H9 (cell line): ENCODE data around the gene SEMA5A. TPM values are rescaled to one million over a fixed set of nuclear protein-coding genes. Genes with fewer than 3 reads are reported as not detected.

Experiments
- DNase-seq: peaks from one replicate; pipeline ENCODE4 v3.0.0-alpha.2; 2017
- H2AFZ ChIP-seq: one replicate; pipeline ENCODE4 v1.6.1; 2013; ENCODE audit warnings: mild to moderate bottlenecking, low read length, control low read depth, moderate library complexity
- H2AK5ac ChIP-seq: 2 replicates; pipeline ENCODE4 v1.6.1; 2013; ENCODE audit warnings: low read length, control low read depth, mixed read lengths; ENCODE audit not compliant: insufficient read length
- H2BK120ac ChIP-seq: one replicate; pipeline ENCODE4 v1.6.1; 2013; ENCODE audit warnings: low read depth, mild to moderate bottlenecking, low read length, control low read depth, inconsistent platforms; ENCODE audit not compliant: poor library complexity, severe bottlenecking
- H2BK12ac ChIP-seq: 2 replicates; pipeline ENCODE4 v1.6.1; 2013; ENCODE audit warnings: low read length, control low read depth, mixed read lengths, low read depth; ENCODE audit not compliant: insufficient read length
- H2BK15ac ChIP-seq: 2 replicates; pipeline ENCODE4 v1.6.1; 2013; ENCODE audit warnings: low read depth, low read length, control low read depth
- H2BK20ac ChIP-seq: one replicate; pipeline ENCODE4 v1.6.1; 2013; ENCODE audit warnings: low read depth, mild to moderate bottlenecking, low read length, control low read depth, inconsistent platforms; ENCODE audit not compliant: poor library complexity, severe bottlenecking
- H2BK5ac ChIP-seq: 2 replicates; pipeline ENCODE4 v1.6.1; 2013; ENCODE audit warnings: low read length, control low read depth, mixed read lengths; ENCODE audit not compliant: insufficient read length
- H3K14ac ChIP-seq: 2 replicates; pipeline ENCODE4 v1.6.1; 2013; ENCODE audit warnings: low read length, control low read depth; ENCODE audit not compliant: insufficient read depth
- H3K18ac ChIP-seq: 2 replicates; pipeline ENCODE4 v1.6.1; 2013; ENCODE audit warnings: low read depth, mild to moderate bottlenecking, mixed read lengths, low read length, control low read depth; ENCODE audit not compliant: insufficient read length
- H3K23ac ChIP-seq: 2 replicates; pipeline ENCODE4 v1.6.1; 2013; ENCODE audit warnings: low read length, control low read depth, mixed read lengths, low read depth; ENCODE audit not compliant: insufficient read length
- H3K23me2 ChIP-seq: 2 replicates; pipeline ENCODE4 v1.6.1; 2013; ENCODE audit warnings: low read depth, mild to moderate bottlenecking, mixed read lengths, low read length, control low read depth; ENCODE audit not compliant: insufficient read length, poor library complexity, severe bottlenecking
- H3K27ac ChIP-seq: 2 replicates; pipeline ENCODE4 v1.5.1; 2013; ENCODE audit warnings: low read length, control low read depth, mixed read lengths, low read depth; ENCODE audit not compliant: insufficient read length
- H3K27me3 ChIP-seq: 2 replicates; pipeline ENCODE4 v1.6.1; 2013; ENCODE audit warnings: low read length, control low read depth, inconsistent platforms; ENCODE audit not compliant: insufficient read depth
- H3K4ac ChIP-seq: 2 replicates; pipeline ENCODE4 v1.6.1; 2013; ENCODE audit warnings: low read depth, mild to moderate bottlenecking, control low read depth, inconsistent platforms, low read length, moderate library complexity
- H3K4me1 ChIP-seq: 2 replicates; pipeline ENCODE4 v1.6.1; 2013; ENCODE audit warnings: low read length, control low read depth, inconsistent platforms; ENCODE audit not compliant: insufficient read depth
- H3K4me2 ChIP-seq: 2 replicates; pipeline ENCODE4 v1.6.1; 2013; ENCODE audit warnings: low read length, control low read depth, mixed read lengths; ENCODE audit not compliant: insufficient read length, insufficient read depth
- H3K56ac ChIP-seq: 2 replicates; pipeline ENCODE4 v1.6.1; 2013; ENCODE audit warnings: low read depth, mild to moderate bottlenecking, mixed read lengths, low read length, control low read depth; ENCODE audit not compliant: insufficient read length
- H3K79me1 ChIP-seq: 2 replicates; pipeline ENCODE4 v1.6.1; 2013; ENCODE audit warnings: low read depth, mild to moderate bottlenecking, moderate library complexity, low read length, control low read depth, inconsistent platforms; ENCODE audit not compliant: insufficient read depth, poor library complexity, severe bottlenecking
- H3K79me2 ChIP-seq: 2 replicates; pipeline ENCODE4 v1.6.1; 2013; ENCODE audit warnings: low read length, control low read depth, inconsistent platforms; ENCODE audit not compliant: insufficient read depth
- H3K9ac ChIP-seq: 2 replicates; pipeline ENCODE4 v1.6.1; 2013; ENCODE audit warnings: low read length, control low read depth, mixed read lengths; ENCODE audit not compliant: insufficient read length; ENCODE audit errors: extremely low read depth
- H3K9me3 ChIP-seq: one replicate; pipeline ENCODE4 v1.6.1; 2013; ENCODE audit warnings: low read depth, low read length, inconsistent platforms; ENCODE audit not compliant: control insufficient read depth
- H3T11ph ChIP-seq: one replicate; pipeline ENCODE4 v1.6.1; 2013; ENCODE audit warnings: mild to moderate bottlenecking, low read length, control low read depth, inconsistent platforms
- H4K20me1 ChIP-seq: one replicate; pipeline ENCODE4 v1.6.1; 2013; ENCODE audit not compliant: control insufficient read depth, insufficient read length, insufficient read depth
- H4K5ac ChIP-seq: 2 replicates; pipeline ENCODE4 v1.6.1; 2013; ENCODE audit warnings: low read depth, mild to moderate bottlenecking, mixed read lengths, low read length, control low read depth; ENCODE audit not compliant: insufficient read length
- H4K8ac ChIP-seq: replicated peaks from 2 replicates; pipeline ENCODE4 v1.6.1; 2013; ENCODE audit warnings: low read length, control low read depth, mixed read lengths, low read depth; ENCODE audit not compliant: insufficient read length
- H4K91ac ChIP-seq: 2 replicates; pipeline ENCODE4 v1.6.1; 2013; ENCODE audit warnings: low read depth, mild to moderate bottlenecking, moderate library complexity, mixed read lengths, low read length, control low read depth; ENCODE audit not compliant: insufficient read length
- H3K27ac Mint-ChIP-seq, 3 experiments: 2 replicates in 2 of 3; 3 replicates in 1 of 3; pipeline ENCODE4 v1.8.0; 2020 to 2021; ENCODE audit warnings: mixed read lengths in 3 of 3, mild to moderate bottlenecking in 1 of 3, moderate library complexity in 1 of 3
- H3K27me3 Mint-ChIP-seq: 2 replicates; pipeline ENCODE4 v1.8.0; 2021; ENCODE audit warnings: low read depth, mild to moderate bottlenecking, moderate library complexity, mixed read lengths
- H3K36me3 Mint-ChIP-seq, 3 experiments: 2 replicates in 2 of 3; 3 replicates in 1 of 3; pipeline ENCODE4 v1.8.0; 2020 to 2021; ENCODE audit warnings: low read depth in 3 of 3, mixed read lengths in 3 of 3; ENCODE audit not compliant: insufficient read depth in 1 of 3
- H3K4me1 Mint-ChIP-seq, 2 experiments: 2 replicates each; pipeline ENCODE4 v1.8.0; 2020; ENCODE audit warnings: mixed read lengths in 2 of 2
- H3K4me3 Mint-ChIP-seq, 2 experiments: 2 replicates in 1 of 2; 3 replicates in 1 of 2; pipeline ENCODE4 v1.8.0; 2020 to 2021; ENCODE audit warnings: mild to moderate bottlenecking in 2 of 2, mixed read lengths in 2 of 2, moderate library complexity in 1 of 2
- H3K9me3 Mint-ChIP-seq, 2 experiments: 2 replicates in 1 of 2; 3 replicates in 1 of 2; pipeline ENCODE4 v1.8.0; 2020; ENCODE audit warnings: mild to moderate bottlenecking in 2 of 2, mixed read lengths in 2 of 2, moderate library complexity in 1 of 2
- WGBS: extraction: QIAGEN DNeasy Blood & Tissue Kit; methylation state at CpG from one replicate; pipeline ENCODE4 v1.1.7; 2013; ENCODE audit warnings: missing lambda C conversion rate, low lambda C conversion rate, mixed read lengths; ENCODE audit not compliant: insufficient read length; ENCODE audit errors: extremely low coverage; 5-methylcytosine and 5-hydroxymethylcytosine counted together
- total RNA-seq: library from RNA; stranded (reverse); gene quantifications from 2 replicates; pipeline ENCODE4 v1.2.1, GENCODE V29; 2021
- TF ChIP-seq, protein P1 (sequence below): fragments of 200-600 bp; sonication (generic); conservative IDR thresholded peaks from 3 replicates; pipeline ENCODE4 v1.8.0; 2021; ENCODE audit warnings: antibody characterized with exemption, mild to moderate bottlenecking

The SEMA5A gene
- total RNA-seq, 1 experiment from 2014 or later, result 4.3 TPM

DNA sequence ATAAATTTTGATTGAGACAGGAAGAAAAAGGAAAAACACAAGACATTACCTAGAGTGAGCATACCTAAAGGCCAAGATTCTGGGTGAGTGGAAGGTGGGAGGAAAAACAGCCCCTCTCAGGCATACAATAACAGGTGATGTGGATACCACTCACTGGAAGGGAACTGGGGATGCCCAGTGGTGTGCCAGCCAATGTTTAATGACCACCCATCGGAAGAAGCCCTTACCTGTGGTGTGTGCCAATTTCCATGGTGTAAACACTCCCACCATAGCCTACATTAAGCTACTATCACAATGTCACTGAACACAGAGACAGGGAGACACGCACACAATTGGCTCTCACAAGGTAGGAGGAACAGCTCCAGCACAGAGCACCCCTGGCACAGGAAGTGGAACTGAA lies 63.5 kb downstream of the SEMA5A start:
- no peak overlapping the region for H2AFZ ChIP-seq
- H4K20me1 ChIP-seq, result no peaks in the 10 kb centered on the region
- no peak overlapping the region for H3K4me2 ChIP-seq
- H4K91ac ChIP-seq, result no peak overlapping the region
- H3K27me3 ChIP-seq, result no peaks in the 10 kb centered on the region
- no peak overlapping the region for H2BK5ac ChIP-seq
- DNase-seq, result no peak
- H3K27me3 Mint-ChIP-seq, result no peaks in the 10 kb centered on the region
- H3K9ac ChIP-seq, result no peak overlapping the region
- no peak overlapping the region for H4K8ac ChIP-seq
- TF ChIP-seq, protein P1, sequence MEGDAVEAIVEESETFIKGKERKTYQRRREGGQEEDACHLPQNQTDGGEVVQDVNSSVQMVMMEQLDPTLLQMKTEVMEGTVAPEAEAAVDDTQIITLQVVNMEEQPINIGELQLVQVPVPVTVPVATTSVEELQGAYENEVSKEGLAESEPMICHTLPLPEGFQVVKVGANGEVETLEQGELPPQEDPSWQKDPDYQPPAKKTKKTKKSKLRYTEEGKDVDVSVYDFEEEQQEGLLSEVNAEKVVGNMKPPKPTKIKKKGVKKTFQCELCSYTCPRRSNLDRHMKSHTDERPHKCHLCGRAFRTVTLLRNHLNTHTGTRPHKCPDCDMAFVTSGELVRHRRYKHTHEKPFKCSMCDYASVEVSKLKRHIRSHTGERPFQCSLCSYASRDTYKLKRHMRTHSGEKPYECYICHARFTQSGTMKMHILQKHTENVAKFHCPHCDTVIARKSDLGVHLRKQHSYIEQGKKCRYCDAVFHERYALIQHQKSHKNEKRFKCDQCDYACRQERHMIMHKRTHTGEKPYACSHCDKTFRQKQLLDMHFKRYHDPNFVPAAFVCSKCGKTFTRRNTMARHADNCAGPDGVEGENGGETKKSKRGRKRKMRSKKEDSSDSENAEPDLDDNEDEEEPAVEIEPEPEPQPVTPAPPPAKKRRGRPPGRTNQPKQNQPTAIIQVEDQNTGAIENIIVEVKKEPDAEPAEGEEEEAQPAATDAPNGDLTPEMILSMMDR, result no peak
- H3K23me2 ChIP-seq, result no peaks in the 10 kb centered on the region
- no peak overlapping the region for H3K18ac ChIP-seq
- H3K4ac ChIP-seq, result no peak overlapping the region
- H3K9me3 Mint-ChIP-seq, result peaks cover 22 to 23% of the 10 kb centered on the region in 2 experiments
- H3K79me1 ChIP-seq, result no peaks in the 10 kb centered on the region
- H3K4me1 Mint-ChIP-seq, result peaks cover 12 to 16% of the 10 kb centered on the region in 2 experiments
- no peak overlapping the region for H2AK5ac ChIP-seq
- H3K27ac ChIP-seq, result no peak overlapping the region
- H2BK12ac ChIP-seq, result no peak overlapping the region
- H4K5ac ChIP-seq, result no peak overlapping the region
- H3T11ph ChIP-seq, result no peak overlapping the region
- no CpG with 5 or more reads among the region's 2 CpGs for WGBS
- H3K4me3 Mint-ChIP-seq, result no peak overlapping the region
- peaks cover 17 to 38% (median 23%) of the 10 kb centered on the region in 3 experiments for H3K36me3 Mint-ChIP-seq
- H2BK20ac ChIP-seq, result no peak overlapping the region
- H3K23ac ChIP-seq, result no peak overlapping the region
- H3K9me3 ChIP-seq, result no peaks in the 10 kb centered on the region
- no peaks in the 10 kb centered on the region for H3K79me2 ChIP-seq
- H3K14ac ChIP-seq, result no peak overlapping the region
- 0 out of 2 replicates have a peak, but pooled peaks cover 2% of the 10 kb centered on the region for H3K4me1 ChIP-seq
- H2BK15ac ChIP-seq, result no peak overlapping the region
- H3K27ac Mint-ChIP-seq, result no peak overlapping the region
- no peak overlapping the region for H2BK120ac ChIP-seq
- no peak overlapping the region for H3K56ac ChIP-seq
